GM12892 (cell line): Measurements from ENCODE around the gene ANKRD9.

ENCODE experiments used
- POLR2AphosphoS5 ChIP-seq: IDR thresholded peaks from 2 replicates; pipeline ENCODE4 v1.6.1; 2011; ENCODE audit warnings: low read depth, low read length, control low read depth
- TAF1 ChIP-seq: IDR thresholded peaks from 2 replicates; pipeline ENCODE4 v1.6.1; 2011; ENCODE audit warnings: low read depth, mild to moderate bottlenecking, control low read depth, low read length, borderline replicate concordance

DNA sequence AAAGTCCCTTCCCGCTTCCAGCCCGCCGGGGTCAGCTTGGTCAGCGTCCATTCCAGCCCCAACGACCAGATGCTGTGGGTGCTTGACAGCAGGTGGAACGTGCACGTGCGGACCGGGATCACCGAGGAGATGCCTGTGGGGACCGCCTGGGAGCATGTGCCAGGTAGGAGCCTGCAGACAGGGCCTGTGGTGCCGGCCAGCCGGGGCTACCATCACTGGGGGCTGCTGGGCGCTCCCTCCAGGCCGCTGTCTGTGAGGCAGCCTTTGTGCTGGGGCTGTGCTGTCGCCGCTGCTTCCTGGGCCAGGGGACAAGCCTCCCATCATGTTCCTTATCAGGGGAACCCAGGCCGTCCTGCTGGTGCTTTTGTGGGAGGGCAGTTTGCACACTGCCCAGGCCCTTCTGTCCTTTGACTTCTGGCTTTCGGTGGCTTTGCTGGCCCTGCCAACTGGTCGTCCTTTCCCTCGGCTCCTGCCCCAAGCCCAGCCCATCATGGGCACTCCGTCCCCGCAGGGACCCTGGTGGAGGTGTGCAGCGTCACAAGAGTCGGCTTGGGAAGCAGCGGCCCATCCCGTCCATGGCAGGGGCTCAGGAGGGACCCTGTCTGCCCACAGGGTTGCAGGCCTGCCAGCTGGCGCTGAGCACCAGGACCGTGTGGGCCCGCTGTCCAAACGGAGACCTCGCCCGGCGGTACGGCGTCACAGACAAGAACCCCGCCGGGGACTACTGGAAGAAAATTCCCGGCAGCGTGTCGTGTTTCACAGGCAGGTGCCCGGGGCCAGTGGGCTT, 12.4 kb downstream of the ANKRD9 start:
- TF ChIP-seq POLR2AphosphoS5 (no peak), TAF1 (no peak)
